Measurements from ENCODE around the gene SMARCA4. TPM values are rescaled to one million over a fixed set of nuclear protein-coding genes. Genes with fewer than 3 reads are reported as not detected.

SMARCA4 gene
- total and polyA plus RNA-seq, 2 donors from 2014 or later: 59.8 to 124 TPM

DNA sequence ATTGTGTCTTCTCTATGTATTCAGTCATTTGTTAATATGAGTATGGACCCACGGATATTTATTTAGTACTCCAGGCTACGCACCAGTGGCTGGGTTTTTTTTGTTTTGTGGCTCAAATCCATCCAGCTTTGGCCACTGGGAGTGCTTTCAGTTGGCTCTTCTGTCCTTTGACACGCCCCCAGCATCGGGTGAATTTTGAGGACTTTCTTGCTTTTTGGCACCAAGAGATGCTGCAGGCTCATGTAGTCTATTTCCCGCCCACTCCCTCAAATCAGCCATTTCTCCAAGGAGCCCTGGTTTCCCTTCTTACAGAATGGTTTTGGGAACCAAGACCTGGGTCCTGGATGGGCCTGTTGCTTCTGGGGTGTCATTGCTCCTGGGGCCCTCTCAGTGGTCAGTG is 55.8 kb downstream of the SMARCA4 start:
- Histone ChIP-seq H3K9ac (ENCODE audit: low read length in 3 of 3) (no peak overlapping the region), H3K27ac (ENCODE audit: low read depth in 2 of 2, low read length in 2 of 2) (no peak overlapping the region), H3K9me3 (ENCODE audit: control insufficient read depth in 2 of 3, insufficient read depth in 1 of 3, low read length in 3 of 3) (no peaks in the 10 kb centered on the region), H3K4me3 (ENCODE audit: low read length in 3 of 3) (no peak overlapping the region), H3K27me3 (ENCODE audit: control insufficient read depth, insufficient read depth, low read length) (no peaks in the 10 kb centered on the region), H3K36me3 (ENCODE audit: control insufficient read depth in 2 of 3, insufficient read depth in 3 of 3, low read length in 3 of 3) (peaks cover 11 to 57% (median 43%) of the 10 kb centered on the region in 3 donors), H3K4me1 (ENCODE audit: control insufficient read depth in 2 of 3, insufficient read depth in 2 of 3, low read depth in 1 of 3, low read length in 3 of 3) (peaks cover 0 to 5% (median 0%) of the 10 kb centered on the region in 3 donors)
- no peak for DNase-seq
- no peak for FAIRE-seq
- TF ChIP-seq, protein P1, sequence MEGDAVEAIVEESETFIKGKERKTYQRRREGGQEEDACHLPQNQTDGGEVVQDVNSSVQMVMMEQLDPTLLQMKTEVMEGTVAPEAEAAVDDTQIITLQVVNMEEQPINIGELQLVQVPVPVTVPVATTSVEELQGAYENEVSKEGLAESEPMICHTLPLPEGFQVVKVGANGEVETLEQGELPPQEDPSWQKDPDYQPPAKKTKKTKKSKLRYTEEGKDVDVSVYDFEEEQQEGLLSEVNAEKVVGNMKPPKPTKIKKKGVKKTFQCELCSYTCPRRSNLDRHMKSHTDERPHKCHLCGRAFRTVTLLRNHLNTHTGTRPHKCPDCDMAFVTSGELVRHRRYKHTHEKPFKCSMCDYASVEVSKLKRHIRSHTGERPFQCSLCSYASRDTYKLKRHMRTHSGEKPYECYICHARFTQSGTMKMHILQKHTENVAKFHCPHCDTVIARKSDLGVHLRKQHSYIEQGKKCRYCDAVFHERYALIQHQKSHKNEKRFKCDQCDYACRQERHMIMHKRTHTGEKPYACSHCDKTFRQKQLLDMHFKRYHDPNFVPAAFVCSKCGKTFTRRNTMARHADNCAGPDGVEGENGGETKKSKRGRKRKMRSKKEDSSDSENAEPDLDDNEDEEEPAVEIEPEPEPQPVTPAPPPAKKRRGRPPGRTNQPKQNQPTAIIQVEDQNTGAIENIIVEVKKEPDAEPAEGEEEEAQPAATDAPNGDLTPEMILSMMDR (IDR thresholded peaks at IDR 0.05; ENCODE audit: borderline replicate concordance, extremely low read depth, insufficient read depth): no peak
- intact Hi-C loops (cut with DNase I): no loop called here

DNA sequence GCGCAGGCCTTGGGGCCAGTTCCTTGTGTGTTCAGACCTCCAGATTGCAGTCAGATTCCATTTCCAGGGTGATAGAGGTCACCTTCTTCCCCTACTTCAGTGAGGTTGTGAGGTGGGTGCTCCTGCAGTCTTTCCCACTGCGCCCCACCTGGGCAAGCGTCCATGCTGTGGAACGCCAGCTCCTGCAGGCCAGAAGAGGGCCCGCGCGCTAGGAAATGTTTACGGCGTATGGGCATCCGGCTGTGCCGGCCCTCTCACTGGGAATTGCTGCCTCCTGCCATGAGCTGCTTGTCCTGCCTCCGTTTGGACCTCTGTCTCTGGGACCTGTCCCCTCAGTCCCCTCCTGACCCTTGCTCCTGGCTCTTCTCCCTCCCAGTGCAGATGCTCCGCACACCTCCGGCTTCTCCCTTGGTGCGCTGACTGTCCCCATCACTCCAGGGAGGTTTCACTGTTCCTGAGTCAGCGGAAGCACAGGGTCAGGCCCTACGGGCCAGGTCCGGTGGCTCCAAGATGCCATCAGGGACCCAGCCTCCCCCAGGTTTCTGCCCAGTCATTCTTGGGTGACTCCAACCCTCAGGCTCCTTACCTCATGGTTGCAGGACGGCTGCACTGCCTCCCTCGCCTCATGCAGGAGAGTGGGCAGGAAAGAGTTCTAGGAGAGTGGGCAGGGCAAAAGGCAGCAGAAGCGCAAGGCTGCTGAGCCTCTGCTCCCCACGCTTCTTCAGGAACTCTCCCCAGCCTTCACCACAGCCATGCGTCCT is 56.6 kb downstream of the SMARCA4 start:
- FAIRE-seq (no peak), DNase-seq (no peak)
- Histone ChIP-seq H3K4me1 (ENCODE audit: control insufficient read depth in 2 of 3, insufficient read depth in 2 of 3, low read depth in 1 of 3, low read length in 3 of 3) (peaks cover 0 to 14% (median 6%) of the 10 kb centered on the region in 3 donors), H3K27ac (ENCODE audit: low read depth in 2 of 2, low read length in 2 of 2) (no peak overlapping the region), H3K9me3 (ENCODE audit: control insufficient read depth in 2 of 3, insufficient read depth in 1 of 3, low read length in 3 of 3) (no peaks in the 10 kb centered on the region), H3K9ac (ENCODE audit: low read length in 3 of 3) (no peak overlapping the region), H3K4me3 (ENCODE audit: low read length in 3 of 3) (no peak overlapping the region), H3K36me3 (ENCODE audit: control insufficient read depth in 2 of 3, insufficient read depth in 3 of 3, low read length in 3 of 3) (peaks cover 11 to 59% (median 42%) of the 10 kb centered on the region in 3 donors), H3K27me3 (ENCODE audit: control insufficient read depth, insufficient read depth, low read length) (no peaks in the 10 kb centered on the region)
- TF ChIP-seq, protein P1 (IDR thresholded peaks at IDR 0.05; ENCODE audit: borderline replicate concordance, extremely low read depth, insufficient read depth): no peak
- intact Hi-C loops (cut with DNase I): no loop called here

DNA sequence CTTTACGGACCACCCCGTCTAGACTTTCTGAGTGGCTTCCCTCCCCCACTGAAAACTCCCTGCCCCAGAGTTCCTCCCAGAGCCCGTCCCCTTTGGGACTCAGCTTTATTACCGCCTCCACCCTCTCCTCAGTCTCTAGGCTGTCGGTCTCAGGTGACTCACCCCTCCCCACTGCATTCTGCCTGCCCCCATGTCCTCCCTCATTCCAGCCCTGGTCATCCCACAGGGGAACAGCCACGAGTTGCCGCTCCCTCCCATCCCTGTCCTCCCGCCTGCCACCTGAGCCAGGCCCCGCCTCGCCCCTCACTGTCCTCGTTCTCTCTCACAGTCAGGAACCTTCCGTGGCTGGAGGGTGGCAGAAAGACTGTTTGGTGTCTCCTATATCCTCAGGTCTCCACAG is 57.3 kb downstream of the SMARCA4 start:
- Histone ChIP-seq H3K9ac (ENCODE audit: low read length in 3 of 3) (no peak overlapping the region), H3K4me1 (ENCODE audit: control insufficient read depth in 2 of 3, insufficient read depth in 2 of 3, low read depth in 1 of 3, low read length in 3 of 3) (peaks cover 0 to 14% (median 9%) of the 10 kb centered on the region in 3 donors), H3K9me3 (ENCODE audit: control insufficient read depth in 2 of 3, insufficient read depth in 1 of 3, low read length in 3 of 3) (no peaks in the 10 kb centered on the region), H3K36me3 (ENCODE audit: control insufficient read depth in 2 of 3, insufficient read depth in 3 of 3, low read length in 3 of 3) (peaks cover 8 to 53% (median 35%) of the 10 kb centered on the region in 3 donors), H3K27ac (ENCODE audit: low read depth in 2 of 2, low read length in 2 of 2) (no peak overlapping the region), H3K27me3 (ENCODE audit: control insufficient read depth, insufficient read depth, low read length) (no peaks in the 10 kb centered on the region), H3K4me3 (ENCODE audit: low read length in 3 of 3) (no peak overlapping the region)
- no peak for FAIRE-seq
- TF ChIP-seq, protein P1 (IDR thresholded peaks at IDR 0.05; ENCODE audit: borderline replicate concordance, extremely low read depth, insufficient read depth): no peak
- peak in 4 of 5 donors; percentile 83 to 87 (median 86) for DNase-seq
- intact Hi-C loops (cut with DNase I): no loop called here

All from kidney (tissue), 14 donors.